Motor neuron (in vitro differentiated cells): ENCODE results near the gene PLCB4. TPM values are rescaled to one million over a fixed set of nuclear protein-coding genes. Genes with fewer than 3 reads are reported as not detected.

Experiments
- ATAC-seq, 8 experiments: fragments of 200-7000 bp; cut with Tn5 transposase; replicated peaks in 6 of 8; 2 replicates each; pipeline ENCODE4 v1.8.0; 2021; ENCODE audit warnings: mild to moderate bottlenecking in 8 of 8, moderate library complexity in 8 of 8
- H3K27ac ChIP-seq, 2 donors: fragments of 250-450 bp; sonication (Bioruptor Pico); 2 replicates each; pipeline ENCODE4 v1.9.0; 2021; ENCODE audit warnings: antibody characterized with exemption in 2 of 2, mild to moderate bottlenecking in 2 of 2, moderate library complexity in 1 of 2
- H3K4me1 ChIP-seq, 2 donors: fragments of 250-450 bp; sonication (Bioruptor Pico); replicated peaks in 1 of 2; 2 replicates each; pipeline ENCODE4 v1.6.1; 2021; ENCODE audit warnings: antibody characterized with exemption in 2 of 2, mild to moderate bottlenecking in 2 of 2, moderate library complexity in 1 of 2
- H3K4me3 ChIP-seq, 5 donors: fragments of 250-450 bp; sonication (Bioruptor Pico); 2 replicates each; pipeline ENCODE4 v1.9.0; 2021; ENCODE audit warnings: antibody characterized with exemption in 5 of 5, mild to moderate bottlenecking in 5 of 5, moderate library complexity in 4 of 5
- WGBS, 10 experiments: fragments of 450-650 bp; shearing (Covaris generic); methylation state at CpG; one replicate each; pipeline ENCODE4 v1.0.0; 2022; 5-methylcytosine and 5-hydroxymethylcytosine counted together
- in situ Hi-C, 9 experiments: fragments of 400-800 bp; cut with MboI; loops; one replicate each; pipeline ENCODE4 v1.15.0; 2021; ENCODE audit warnings: low sequenced_read_pairs in 9 of 9, low pct_unique_long_range_greater_than_20kb in 2 of 9; ENCODE audit not compliant: unreplicated experiment in 9 of 9
- total RNA-seq, 8 experiments: library from RNA; unstranded; fragments of 300-600 nt; gene quantifications; 2 replicates each; pipeline versions ENCODE4 v1.2.3 to v1.2.4, GENCODE V29; 2022

Gene PLCB4
- 10 to 100 TPM in 7 of 8 experiments, 1 to 10 TPM in 1; 4.4 to 27.2 (median 16.2) TPM for total RNA-seq

DNA sequence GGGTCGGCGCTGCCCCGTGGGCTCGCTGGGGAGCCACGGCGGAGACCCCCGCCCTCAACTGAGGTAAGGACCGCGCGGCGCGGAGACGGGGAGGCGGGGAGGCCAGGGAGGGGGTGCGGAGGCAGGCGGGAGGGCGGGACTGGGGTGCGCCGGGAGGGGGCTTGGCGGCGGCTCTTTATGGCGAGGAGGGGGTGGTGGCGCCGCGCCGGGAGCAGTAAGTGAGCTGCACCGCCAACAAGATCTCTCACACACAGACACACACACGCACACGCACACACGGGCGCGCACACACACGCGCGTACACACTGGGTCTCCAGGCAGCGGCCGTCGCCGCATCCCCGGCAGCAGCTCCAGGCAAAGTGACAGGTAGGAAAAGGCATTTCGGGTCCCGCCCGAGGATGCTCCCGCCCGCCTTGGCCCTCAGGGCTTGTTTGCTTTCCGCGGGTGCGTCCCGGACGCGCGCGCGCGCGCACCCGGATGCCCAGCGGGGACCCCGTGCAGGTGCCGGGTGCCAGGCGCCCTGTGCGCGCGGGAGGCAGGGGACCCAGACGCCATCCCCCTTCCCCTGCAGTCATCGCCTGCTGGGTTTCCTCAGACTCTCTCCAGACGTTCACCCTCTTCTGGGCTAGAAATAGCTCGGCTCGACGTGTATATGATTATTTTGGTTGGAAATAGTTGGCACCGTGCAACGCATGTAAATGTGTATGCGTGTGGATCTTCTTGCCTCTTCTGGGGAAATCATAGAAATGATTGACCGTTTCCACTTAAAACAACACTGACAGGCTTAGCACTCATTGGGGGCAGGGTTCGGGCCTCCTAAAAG, at the start of gene PLCB4:
PLCB4 (plus strand) TSS at position 247 of the 823 bp plus-strand sequence. CDS start 238,728 bp downstream, outside the sequence.
- in situ Hi-C loops = loop anchor here in 2 of 9 experiments (25.0 kb wide), 1 partner anchor 207 kb away; no protein-coding TSS in a partner anchor
- Histone ChIP-seq H3K27ac (peak within 1 kb of the TSS; percentile 70 to 89), H3K4me3 (peak within 1 kb of the TSS; percentile 57 to 98 (median 77)), H3K4me1 (peaks cover 4 to 36% of the 10 kb centered on the region in 2 donors)
- ATAC-seq = peak; percentile 45 to 69 (median 60)
- 0 to 6% (median 0%) methylated on average over 1 to 15 of the region's 75 CpGs; no CpG with 5 or more reads in 2 of the 10 experiments for WGBS, 10 experiments

DNA sequence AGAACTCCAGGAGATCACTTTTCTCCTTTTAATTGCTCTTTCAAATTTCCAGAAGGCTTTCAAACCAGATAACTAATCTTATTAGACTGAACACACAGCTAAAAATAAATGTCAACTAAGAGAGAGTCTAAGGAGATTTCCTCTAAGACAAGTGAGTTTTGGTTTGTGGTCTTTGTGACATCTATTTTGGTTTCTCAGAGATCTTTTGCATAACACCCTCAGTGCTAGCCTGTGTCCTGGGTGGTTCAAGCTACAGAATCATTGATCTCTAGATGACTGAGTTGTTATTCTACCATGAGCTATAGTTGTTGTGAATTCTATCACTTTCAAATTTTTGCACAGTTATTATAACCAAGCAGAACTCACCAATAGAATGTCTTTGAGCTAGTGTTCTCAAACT, 49.1 kb upstream of the PLCB4 start:
- no peaks in the 10 kb centered on the region for H3K4me1 ChIP-seq
- ATAC-seq = no peak
- H3K4me3 ChIP-seq = no peak overlapping the region
- H3K27ac ChIP-seq = no peak overlapping the region
- in situ Hi-C loops = no loop called here

DNA sequence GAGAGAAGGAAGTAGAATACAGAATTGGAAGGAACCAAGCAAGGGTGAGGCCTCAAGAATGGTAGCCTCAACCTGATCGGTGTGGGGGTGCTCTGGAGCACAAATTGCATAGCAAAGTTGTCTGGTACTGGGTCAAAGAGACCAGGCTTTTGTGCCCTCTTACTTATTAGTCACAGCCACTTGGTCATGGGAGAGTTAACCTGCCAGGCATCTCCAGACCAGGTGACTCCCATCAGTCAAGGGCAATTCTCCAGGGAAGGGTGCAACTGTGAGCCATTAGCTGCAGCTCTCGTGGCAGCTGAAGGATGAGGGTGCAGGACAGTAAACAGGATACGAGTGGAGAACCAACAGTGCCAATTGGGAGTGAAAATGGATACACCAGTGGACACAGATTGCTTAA, 47.7 kb upstream of the PLCB4 start:
- Histone ChIP-seq H3K4me1 (no peaks in the 10 kb centered on the region), H3K4me3 (no peak overlapping the region), H3K27ac (no peak overlapping the region)
- 55 to 100% (median 83%) methylated on average over 1 to 3 of the region's 3 CpGs; no CpG with 5 or more reads in 2 of the 10 experiments for WGBS, 10 experiments
- no peak for ATAC-seq
- in situ Hi-C loops = no loop called here

DNA sequence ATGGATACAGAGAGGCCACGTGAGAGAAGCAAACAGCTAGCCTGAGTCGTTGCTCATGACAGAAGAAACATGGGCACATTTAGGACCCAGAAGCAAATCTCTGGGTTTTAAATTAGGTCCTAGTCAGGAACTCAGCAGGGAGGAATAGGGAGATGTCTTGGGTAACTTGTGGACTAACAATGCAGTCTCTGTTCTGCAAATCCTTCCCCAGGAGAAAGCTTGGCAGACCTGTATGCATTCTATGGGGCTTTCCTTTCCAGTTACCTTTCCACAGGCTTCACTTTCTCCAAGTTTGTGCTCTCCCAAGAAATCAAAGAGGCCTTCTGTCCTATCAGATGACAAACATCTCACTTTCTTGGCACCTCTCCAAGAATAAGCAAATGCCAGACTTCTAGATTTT, 47.2 kb upstream of the PLCB4 start:
- in situ Hi-C loops = no loop called here
- no peak for ATAC-seq
- Histone ChIP-seq H3K4me3 (no peak overlapping the region), H3K27ac (no peak overlapping the region), H3K4me1 (no peaks in the 10 kb centered on the region)
- WGBS, 10 experiments = 18 to 100% (median 36%) methylated on average over 1 to 2 of the region's 2 CpGs; no CpG with 5 or more reads in 3 of the 10 experiments

DNA sequence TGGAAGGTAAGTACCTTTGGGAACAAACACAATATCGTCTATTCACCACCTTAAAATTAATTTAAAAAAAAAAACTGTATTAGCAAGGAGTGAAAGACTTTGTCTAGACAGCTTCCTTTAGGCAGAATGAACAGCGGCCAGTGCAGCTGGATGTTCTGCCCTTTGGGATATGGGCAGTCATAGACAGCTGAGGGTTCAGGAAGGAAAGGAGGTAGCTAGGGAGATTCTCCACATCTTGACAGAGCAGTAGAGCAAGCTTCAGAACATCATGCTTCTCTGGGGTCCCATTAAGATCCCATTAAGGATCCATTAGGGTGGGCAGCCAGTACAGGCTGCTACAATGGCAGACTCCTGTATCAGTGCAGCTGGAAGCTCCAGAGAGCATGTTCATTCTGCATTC, 46.5 kb upstream of the PLCB4 start:
- in situ Hi-C loops = no loop called here
- H3K27ac ChIP-seq = no peak overlapping the region
- H3K4me3 ChIP-seq = no peak overlapping the region
- WGBS, 10 experiments = 75 to 100% (median 95%) methylated on average over 1 to 2 of the region's 2 CpGs
- H3K4me1 ChIP-seq = no peaks in the 10 kb centered on the region
- no peak for ATAC-seq

DNA sequence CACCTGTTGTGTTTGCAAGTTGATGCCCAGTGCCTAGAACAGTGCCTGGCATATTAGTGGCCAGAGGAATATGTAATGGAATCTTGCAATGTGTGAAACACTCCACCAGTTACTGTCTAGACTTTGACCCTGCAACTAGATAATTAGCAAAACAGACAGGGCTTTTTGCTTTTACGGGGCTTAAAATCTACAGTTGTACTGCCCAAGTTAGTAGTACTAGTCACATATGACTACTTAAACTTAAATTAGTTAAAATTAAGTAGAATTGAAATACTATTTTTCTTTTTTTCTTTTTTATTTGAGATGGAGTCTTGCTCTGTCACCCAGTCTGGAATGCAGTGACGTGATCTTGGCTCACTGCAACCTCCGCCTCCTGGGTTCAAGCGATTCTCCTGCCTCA, 44.3 kb upstream of the PLCB4 start:
- H3K4me3 ChIP-seq = no peak overlapping the region
- no peak for ATAC-seq
- 83 to 100% (median 100%) methylated on average over 1 to 4 of the region's 4 CpGs; no CpG with 5 or more reads in 3 of the 10 experiments for WGBS, 10 experiments
- no peaks in the 10 kb centered on the region for H3K4me1 ChIP-seq
- in situ Hi-C loops = no loop called here
- H3K27ac ChIP-seq = no peak overlapping the region

DNA sequence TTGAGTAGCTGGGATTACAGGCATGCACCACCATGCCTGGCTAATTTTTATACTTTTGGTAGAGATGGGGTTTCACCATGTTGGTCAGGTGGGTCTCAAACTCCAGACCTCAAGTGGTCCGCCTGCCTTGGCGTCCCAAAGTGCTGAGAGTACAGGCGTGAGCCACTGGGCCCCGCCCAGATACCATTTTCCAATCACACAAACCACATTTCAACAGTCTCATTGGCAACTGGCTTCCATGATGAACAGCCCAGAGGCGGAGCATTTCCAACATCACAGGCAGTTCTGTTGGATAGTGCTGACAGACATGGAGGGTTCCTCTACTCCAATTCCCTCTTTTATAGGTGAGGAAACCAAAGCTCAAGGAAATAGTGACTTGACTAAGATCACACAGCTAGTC, 43.9 kb upstream of the PLCB4 start:
- in situ Hi-C loops = no loop called here
- ATAC-seq = no peak
- H3K27ac ChIP-seq = no peak overlapping the region
- 80 to 100% (median 100%) methylated on average over 1 to 5 of the region's 5 CpGs; no CpG with 5 or more reads in 3 of the 10 experiments for WGBS, 10 experiments
- H3K4me1 ChIP-seq = no peaks in the 10 kb centered on the region
- no peak overlapping the region for H3K4me3 ChIP-seq

DNA sequence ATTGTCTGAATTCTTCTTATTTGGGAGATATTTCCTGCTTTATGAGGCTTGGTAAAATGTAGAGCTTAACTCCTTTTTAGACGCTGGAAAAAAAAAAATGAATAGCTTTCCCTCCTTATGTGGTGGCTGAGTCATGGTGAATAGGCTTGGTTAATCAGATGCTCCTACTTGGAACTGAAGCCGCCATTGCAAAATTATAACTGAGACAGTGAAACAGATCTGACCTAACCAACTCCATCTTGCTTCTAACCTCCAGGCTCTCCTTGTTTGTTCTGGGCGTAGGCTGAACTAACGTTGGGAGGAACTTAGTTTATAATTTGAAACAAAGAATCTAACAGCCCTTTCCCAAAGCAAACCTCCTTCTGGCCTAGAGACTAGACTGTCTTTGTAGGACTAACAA, 43.2 kb upstream of the PLCB4 start:
- WGBS, 10 experiments = 17 to 100% (median 76%) methylated on average over 1 to 4 of the region's 4 CpGs; no CpG with 5 or more reads in 1 of the 10 experiments
- peak in 2 of 8 experiments; percentile 31 to 66 for ATAC-seq

DNA sequence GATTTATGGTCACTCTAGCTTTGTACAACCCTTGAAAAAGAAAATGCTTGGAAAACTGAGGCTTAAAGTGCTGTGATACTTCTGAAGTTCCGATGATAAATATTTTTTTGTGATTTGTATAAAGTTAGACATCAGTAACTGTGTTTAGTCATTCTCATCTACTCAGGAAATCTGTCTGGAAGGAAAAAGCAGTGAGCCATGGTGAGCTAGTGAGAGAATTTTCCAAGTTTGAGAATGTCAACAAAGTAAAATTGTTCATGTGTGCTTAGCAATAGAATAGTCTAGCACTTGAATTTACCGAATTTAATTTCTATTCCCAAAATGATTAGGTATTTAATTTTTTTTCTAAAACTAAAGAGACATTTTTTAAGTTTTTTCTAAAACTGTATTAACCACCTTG, 41.3 kb upstream of the PLCB4 start:
- in situ Hi-C loops = no loop called here
- no peak for ATAC-seq
- H3K4me3 ChIP-seq = no peak overlapping the region
- WGBS, 10 experiments = 53 to 95% (median 82%) methylated on average over 1 to 2 of the region's 2 CpGs
- no peak overlapping the region for H3K27ac ChIP-seq
- H3K4me1 ChIP-seq = no peaks in the 10 kb centered on the region

More for the DNA sequence above, 43.2 kb upstream of the PLCB4 start:
- Histone ChIP-seq H3K4me3 (no peak overlapping the region), H3K4me1 (no peaks in the 10 kb centered on the region), H3K27ac (no peak overlapping the region)
- in situ Hi-C loops = no loop called here

DNA sequence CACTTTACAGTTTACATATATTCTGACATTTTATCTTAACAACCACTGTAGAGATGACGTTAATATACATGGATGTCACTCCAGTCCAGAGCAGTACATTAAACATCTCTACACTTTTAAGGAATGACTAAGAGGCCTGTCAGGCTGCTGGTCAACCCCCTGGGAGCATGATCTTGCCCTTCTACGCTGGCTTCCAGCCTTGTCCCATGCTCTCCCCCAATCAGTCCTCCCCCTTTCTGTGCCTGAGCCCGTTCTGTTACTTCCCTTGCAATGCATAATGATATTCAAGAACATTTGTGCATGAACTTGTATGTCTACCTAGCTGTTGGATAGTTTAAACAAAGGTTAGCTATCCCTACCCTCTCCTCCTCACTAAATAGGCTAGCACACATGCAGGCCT, 40.5 kb upstream of the PLCB4 start:
- no peak overlapping the region for H3K4me3 ChIP-seq
- ATAC-seq = no peak
- WGBS, 10 experiments = 69 to 95% (median 89%) methylated on average over 2 to 3 of the region's 3 CpGs; no CpG with 5 or more reads in 3 of the 10 experiments
- H3K27ac ChIP-seq = no peak overlapping the region
- in situ Hi-C loops = no loop called here
- no peaks in the 10 kb centered on the region for H3K4me1 ChIP-seq

DNA sequence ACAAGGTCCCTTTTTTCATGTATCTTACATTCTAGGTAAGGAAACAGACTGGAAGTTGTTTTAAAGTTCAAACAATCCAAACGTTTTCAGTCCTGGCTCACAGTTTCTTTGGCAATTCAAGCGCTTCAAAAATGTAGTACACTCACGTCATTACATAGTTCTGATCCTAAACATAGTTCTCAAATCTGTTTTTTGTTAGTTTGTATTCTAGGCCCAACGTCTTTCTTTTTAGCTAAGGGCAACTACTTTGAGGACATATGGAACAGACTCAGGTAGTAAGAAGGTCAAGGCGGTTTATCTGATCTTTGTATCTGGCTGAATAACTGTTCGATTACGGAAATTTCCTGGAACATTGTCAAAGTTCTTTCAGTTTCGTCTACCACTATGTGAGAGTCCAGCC, 36.9 kb upstream of the PLCB4 start:
- no peak for ATAC-seq
- no peaks in the 10 kb centered on the region for H3K4me1 ChIP-seq
- 61 to 90% (median 81%) methylated on average over 4 to 8 of the region's 8 CpGs for WGBS, 10 experiments
- H3K4me3 ChIP-seq = no peak overlapping the region
- in situ Hi-C loops = no loop called here
- H3K27ac ChIP-seq = no peak overlapping the region

DNA sequence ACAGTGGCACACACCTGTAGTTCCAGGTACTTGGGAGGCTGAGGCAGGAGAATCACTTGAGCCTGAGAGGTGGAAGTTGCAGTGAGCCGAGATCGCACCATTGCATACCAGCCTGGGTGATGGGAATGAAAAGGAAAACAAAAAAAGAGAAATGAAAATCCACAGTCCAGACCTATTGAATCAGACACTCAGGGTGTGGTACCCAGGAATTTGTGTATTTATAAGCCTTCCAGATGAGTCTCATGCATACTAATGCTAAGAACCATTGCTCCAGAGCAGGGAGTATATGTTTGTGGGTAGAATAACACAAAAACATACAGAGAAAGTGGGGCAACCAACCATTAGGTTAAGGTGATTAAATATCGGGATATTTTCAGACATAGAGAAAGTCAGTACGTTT, 36.1 kb upstream of the PLCB4 start:
- H3K27ac ChIP-seq = no peak overlapping the region
- WGBS, 10 experiments = 75 to 100% (median 90%) methylated on average over 1 to 4 of the region's 4 CpGs
- no peak overlapping the region for H3K4me3 ChIP-seq
- H3K4me1 ChIP-seq = no peaks in the 10 kb centered on the region
- in situ Hi-C loops = no loop called here
- ATAC-seq = peak in 3 of 8 experiments; percentile 36 to 96 (median 93)

DNA sequence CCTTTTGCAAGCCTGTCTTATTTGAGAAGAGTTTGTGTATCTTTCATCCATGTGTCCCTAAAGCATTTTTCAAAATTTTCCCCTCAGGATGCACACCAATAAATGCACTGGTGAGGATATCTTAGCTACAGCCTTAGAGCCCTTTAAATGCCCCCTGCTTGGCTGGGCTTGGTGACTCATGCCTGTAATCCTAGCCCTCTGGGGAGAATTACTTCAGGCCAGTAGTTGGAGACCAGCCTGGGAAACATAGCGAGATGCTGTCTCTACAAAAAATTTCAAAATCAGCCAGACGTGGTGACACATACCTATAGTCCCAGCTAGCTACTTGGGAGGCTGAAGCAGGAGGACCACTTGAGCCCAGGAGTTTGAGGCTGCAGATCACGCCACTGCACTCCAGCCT, 33.8 kb upstream of the PLCB4 start:
- peaks cover 0 to under 1% of the 10 kb centered on the region in 2 donors for H3K4me1 ChIP-seq
- in situ Hi-C loops = no loop called here
- H3K27ac ChIP-seq = no peak overlapping the region
- 0 to 100% (median 50%) methylated on average over 1 to 3 of the region's 3 CpGs; no CpG with 5 or more reads in 3 of the 10 experiments for WGBS, 10 experiments
- no peak overlapping the region for H3K4me3 ChIP-seq
- ATAC-seq = peak; percentile 12 to 90 (median 56)

DNA sequence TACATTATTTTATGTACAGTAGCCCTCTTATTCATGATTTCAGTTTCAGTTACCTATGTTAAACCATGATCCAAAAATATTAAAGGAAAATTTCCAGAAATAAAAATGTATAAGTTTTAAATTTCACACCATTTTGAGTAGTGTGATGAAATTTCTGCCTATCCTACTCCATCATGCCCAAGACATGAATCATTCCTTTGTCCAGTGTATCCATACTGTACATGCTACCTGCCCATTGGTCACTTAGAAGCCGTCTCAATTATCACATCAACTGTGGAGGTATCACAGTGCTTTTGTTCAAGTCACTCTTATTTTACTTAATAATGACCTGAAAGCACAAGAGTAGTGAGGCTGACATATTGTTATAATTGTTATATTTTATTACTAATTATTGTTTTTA, 32.3 kb upstream of the PLCB4 start:
- ATAC-seq = no peak
- peaks cover 0 to 7% of the 10 kb centered on the region in 2 donors for H3K4me1 ChIP-seq
- H3K27ac ChIP-seq = no peak overlapping the region
- H3K4me3 ChIP-seq = no peak overlapping the region
- in situ Hi-C loops = no loop called here
- 33 to 100% (median 76%) methylated on average over 1 of the region's 1 CpG; no CpG with 5 or more reads in 6 of the 10 experiments for WGBS, 10 experiments
